Measurements from ENCODE around the gene TAGLN. TPM values are rescaled to one million over a fixed set of nuclear protein-coding genes. Genes with fewer than 3 reads are reported as not detected.

Gene TAGLN
- total RNA-seq, 1 donor from 2014 or later: 7.7 TPM

- no peak for DNase-seq (ENCODE audit: low read depth, low spot score)
- H3K27ac Mint-ChIP-seq (ENCODE audit: unreplicated experiment): no peak overlapping the region
- H3K36me3 Mint-ChIP-seq (ENCODE audit: low read depth): no peaks in the 10 kb centered on the region
- TF ChIP-seq CTCF (conservative IDR thresholded peaks at IDR 0.05): no peak
- peaks cover 17% of the 10 kb centered on the region for H3K4me1 Mint-ChIP-seq
- peaks cover 13% of the 10 kb centered on the region for H3K27me3 Mint-ChIP-seq (ENCODE audit: low read depth)
- H3K9me3 Mint-ChIP-seq: no peaks in the 10 kb centered on the region
- no peak overlapping the region for H3K4me3 Mint-ChIP-seq
Measured at GRCh38 chr11:117197006-117197405, 2.2 kb upstream of the TAGLN start.

GRCh38 chr11:117197516-117198456 is 1.4 kb upstream of the TAGLN start:
- Mint-ChIP-seq H3K4me3 (peak overlapping the region; percentile 29), H3K36me3 (ENCODE audit: low read depth) (no peaks in the 10 kb centered on the region)
- peak; percentile 31 for DNase-seq (ENCODE audit: low read depth, low spot score)

GRCh38 chr11:117198613-117199012 is 557 bp upstream of the TAGLN start:
- TF ChIP-seq CTCF (conservative IDR thresholded peaks at IDR 0.05): no peak
- no peaks in the 10 kb centered on the region for H3K9me3 Mint-ChIP-seq
- H3K4me1 Mint-ChIP-seq: peaks cover 17% of the 10 kb centered on the region
- peaks cover 13% of the 10 kb centered on the region for H3K27me3 Mint-ChIP-seq (ENCODE audit: low read depth)
- peak overlapping the region; percentile 44 for H3K4me3 Mint-ChIP-seq
- DNase-seq (ENCODE audit: low read depth, low spot score): no peak
- H3K36me3 Mint-ChIP-seq (ENCODE audit: low read depth): peaks cover under 1% of the 10 kb centered on the region
- H3K27ac Mint-ChIP-seq (ENCODE audit: unreplicated experiment): peak overlapping the region; percentile 19

More at GRCh38 chr11:117197516-117198456, 1.4 kb upstream of the TAGLN start:
- no peak overlapping the region for H3K27ac Mint-ChIP-seq (ENCODE audit: unreplicated experiment)
- H3K4me1 Mint-ChIP-seq: peaks cover 17% of the 10 kb centered on the region
- H3K27me3 Mint-ChIP-seq (ENCODE audit: low read depth): peaks cover 13% of the 10 kb centered on the region
- peak; percentile 55 for TF ChIP-seq CTCF (conservative IDR thresholded peaks at IDR 0.05)
- no peaks in the 10 kb centered on the region for H3K9me3 Mint-ChIP-seq

GRCh38 chr11:117199916-117200812 is 994 bp downstream of the TAGLN start:
- peaks cover 17% of the 10 kb centered on the region for H3K4me1 Mint-ChIP-seq
- H3K27ac Mint-ChIP-seq (ENCODE audit: unreplicated experiment): no peak overlapping the region
- TF ChIP-seq CTCF (conservative IDR thresholded peaks at IDR 0.05): no peak
- H3K9me3 Mint-ChIP-seq: no peaks in the 10 kb centered on the region
- DNase-seq (ENCODE audit: low read depth, low spot score): no peak
- H3K36me3 Mint-ChIP-seq (ENCODE audit: low read depth): peaks cover 5% of the 10 kb centered on the region
- peak overlapping the region; percentile 57 for H3K4me3 Mint-ChIP-seq
- H3K27me3 Mint-ChIP-seq (ENCODE audit: low read depth): peaks cover 13% of the 10 kb centered on the region

GRCh38 chr11:117200813-117201657 is 1.9 kb downstream of the TAGLN start:
- Mint-ChIP-seq H3K4me1 (peaks cover 17% of the 10 kb centered on the region), H3K27ac (ENCODE audit: unreplicated experiment) (no peak overlapping the region), H3K36me3 (ENCODE audit: low read depth) (peaks cover 5% of the 10 kb centered on the region), H3K9me3 (no peaks in the 10 kb centered on the region), H3K4me3 (no peak overlapping the region), H3K27me3 (ENCODE audit: low read depth) (peaks cover 13% of the 10 kb centered on the region)
- DNase-seq (ENCODE audit: low read depth, low spot score): no peak
- TF ChIP-seq CTCF (conservative IDR thresholded peaks at IDR 0.05): no peak

Data from neural crest cell (in vitro differentiated cells).